ENCODE measurements around the gene RAPGEF1.

Gene RAPGEF1

DNA sequence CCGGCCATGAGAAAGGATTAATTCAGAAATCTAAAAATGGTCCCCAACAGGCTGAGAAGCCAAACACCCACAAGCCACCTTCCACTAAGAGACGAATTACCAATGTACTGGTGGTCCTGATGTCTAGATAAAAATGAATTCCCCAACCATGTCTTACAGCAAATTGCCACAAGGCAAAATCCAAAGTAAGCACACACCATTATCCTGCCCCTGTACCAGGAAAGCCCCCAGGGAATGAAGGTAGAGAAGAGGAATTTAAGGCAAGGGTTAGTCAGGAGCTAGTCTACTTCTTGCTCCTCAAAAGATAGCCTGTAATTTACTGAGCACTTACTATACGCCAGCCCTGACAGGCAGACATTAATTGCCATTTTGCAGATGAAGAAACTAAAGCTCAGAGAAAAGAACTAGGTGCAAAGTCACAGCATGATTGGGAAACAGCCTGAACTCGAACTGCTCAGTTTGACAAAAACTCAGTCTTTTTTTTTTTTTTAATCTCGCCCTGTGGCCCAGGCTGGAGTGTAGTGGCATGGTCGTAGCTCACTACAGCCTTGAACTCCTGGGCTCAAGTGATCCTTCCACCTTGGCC, 64.3 kb downstream of the RAPGEF1 start:
- H3K27ac ChIP-seq: no peak overlapping the region

DNA sequence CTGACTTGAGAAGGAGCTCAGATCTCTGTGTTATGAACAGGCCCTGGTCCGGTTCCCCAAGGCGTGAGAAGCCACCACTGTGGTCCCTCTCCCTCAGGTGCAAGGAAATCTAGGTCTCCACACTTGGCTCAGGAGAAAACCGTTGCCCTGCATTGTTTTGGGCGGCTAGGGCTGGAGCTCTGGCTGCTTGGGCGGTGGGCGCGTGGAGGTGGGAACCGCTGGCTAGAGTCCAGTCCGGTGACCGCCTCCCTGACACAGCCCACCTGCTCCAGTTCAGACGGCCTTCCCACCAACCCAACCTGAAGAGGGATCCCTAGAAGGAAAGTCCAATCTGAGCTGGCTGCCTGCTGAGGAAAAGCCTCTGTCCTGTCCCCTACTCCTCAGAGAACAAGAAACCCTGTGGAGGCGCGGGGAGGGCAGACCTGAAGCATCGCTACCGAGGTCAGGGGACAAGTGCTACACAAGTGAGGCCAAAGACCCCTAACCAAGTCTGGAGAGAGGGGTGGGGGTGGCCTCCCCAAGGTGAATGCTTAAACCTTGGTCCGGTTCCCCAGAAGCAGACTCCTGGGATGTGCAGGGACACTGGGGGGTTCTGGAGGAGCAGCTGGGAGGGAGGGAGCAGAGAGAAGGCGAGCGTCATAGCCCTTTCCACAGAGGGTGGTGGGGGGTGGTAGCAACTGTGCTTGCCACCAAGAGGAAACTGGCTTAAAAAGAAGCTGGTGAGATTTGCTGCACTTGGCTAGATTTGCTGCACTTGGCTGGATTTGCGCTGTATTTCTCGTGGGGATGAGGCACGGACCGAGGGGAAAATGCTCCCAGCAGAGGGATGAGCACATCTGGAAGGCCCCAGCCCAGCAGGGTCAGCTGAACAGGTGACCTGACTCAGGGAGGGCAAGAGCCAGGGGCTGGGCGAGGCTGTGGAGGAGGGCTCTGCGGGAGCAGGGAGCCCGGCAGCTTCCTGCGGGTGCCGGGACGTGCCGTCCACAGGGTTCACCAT, 65.2 kb downstream of the RAPGEF1 start:
- H3K27ac ChIP-seq: no peak overlapping the region
- TF ChIP-seq CTCF (IDR thresholded peaks at IDR 0.05) (no peak), ZFX (IDR thresholded peaks at IDR 0.05; ENCODE audit: borderline replicate concordance) (no peak)

More for the DNA sequence above, 64.3 kb downstream of the RAPGEF1 start:
- TF ChIP-seq CTCF (IDR thresholded peaks at IDR 0.05) (no peak), ZFX (IDR thresholded peaks at IDR 0.05; ENCODE audit: borderline replicate concordance) (no peak)

DNA sequence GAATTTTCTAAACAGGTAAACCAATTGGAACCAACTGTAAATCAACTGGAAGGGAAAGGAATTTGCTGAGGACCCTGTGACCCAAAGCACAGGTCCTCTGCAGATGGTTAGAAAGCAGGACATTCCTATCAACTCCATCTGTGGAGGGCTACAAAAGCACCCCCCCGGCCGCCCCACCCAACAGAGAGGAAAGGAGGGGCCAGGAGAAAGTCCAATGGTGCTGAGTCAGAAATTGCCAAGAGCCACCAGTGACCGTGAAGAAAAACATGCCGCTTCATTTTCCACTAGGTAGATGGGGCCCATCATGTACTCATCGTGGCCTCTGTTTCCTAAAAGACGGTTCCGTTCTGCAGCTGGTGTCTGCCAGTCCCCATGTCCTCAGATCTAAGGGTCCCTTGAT, 66.3 kb downstream of the RAPGEF1 start:
- TF ChIP-seq ZFX (IDR thresholded peaks at IDR 0.05; ENCODE audit: borderline replicate concordance) (no peak), CTCF (IDR thresholded peaks at IDR 0.05) (no peak)
- H3K27ac ChIP-seq: no peak overlapping the region

DNA sequence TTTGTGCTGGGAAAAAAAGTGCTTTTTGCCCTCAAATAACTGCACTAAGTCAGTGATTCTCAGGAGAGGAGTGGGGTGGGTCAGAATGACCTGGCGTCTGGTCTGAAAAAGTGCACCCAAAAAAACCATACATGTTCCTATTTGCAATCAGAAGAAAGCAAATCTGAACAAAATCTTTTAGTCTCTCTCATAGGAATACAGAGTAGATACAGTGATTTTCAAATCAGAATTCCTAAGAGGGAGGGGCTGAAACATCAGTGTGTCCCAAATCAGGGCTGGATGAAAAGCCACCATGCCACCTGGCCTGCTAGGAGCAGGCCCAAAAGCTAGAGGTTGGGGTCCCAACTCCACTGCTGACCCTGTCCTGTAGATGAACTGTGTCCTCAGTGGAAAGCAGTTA, 66.8 kb downstream of the RAPGEF1 start:
- TF ChIP-seq ZFX (IDR thresholded peaks at IDR 0.05; ENCODE audit: borderline replicate concordance) (no peak), CTCF (IDR thresholded peaks at IDR 0.05) (no peak)
- H3K27ac ChIP-seq: no peak overlapping the region

DNA sequence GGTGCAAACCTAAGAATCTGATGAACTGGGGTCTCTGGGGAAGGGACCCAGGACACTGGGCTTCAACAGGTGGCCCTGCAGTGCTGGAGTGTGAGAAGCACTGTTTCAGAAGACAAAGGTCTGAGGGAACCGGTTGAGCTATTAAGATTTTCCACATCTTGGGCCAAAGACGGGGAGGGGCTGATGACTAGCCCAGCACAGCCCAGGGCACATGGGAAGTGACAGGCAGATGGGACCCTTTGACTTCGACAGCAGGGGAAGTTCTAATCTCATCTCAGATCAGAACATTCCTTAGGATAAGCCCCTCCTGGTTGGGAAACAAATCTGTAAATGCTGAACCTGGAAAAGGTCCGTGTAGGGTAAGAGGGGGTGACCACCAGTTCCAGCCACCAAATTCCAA, 67.4 kb downstream of the RAPGEF1 start:
- no peak overlapping the region for H3K27ac ChIP-seq
- TF ChIP-seq ZFX (IDR thresholded peaks at IDR 0.05; ENCODE audit: borderline replicate concordance) (no peak), CTCF (IDR thresholded peaks at IDR 0.05) (no peak)

GRCh38 chr9:131671133-131671520, 68.7 kb downstream of the RAPGEF1 start:
- TF ChIP-seq CTCF (IDR thresholded peaks at IDR 0.05): no peak
- no peak for TF ChIP-seq ZFX (IDR thresholded peaks at IDR 0.05; ENCODE audit: borderline replicate concordance)
- no peak overlapping the region for H3K27ac ChIP-seq

All from 22Rv1 (cell line).